HepG2 (cell line): ENCODE data around the gene MTHFR. TPM values are rescaled to one million over a fixed set of nuclear protein-coding genes. Genes with fewer than 3 reads are reported as not detected.

Source experiments
- CHCHD3 ChIP-seq: sonication (generic); formaldehyde crosslinking; IDR thresholded peaks from 2 replicates; pipeline ENCODE4 v1.8.0; 2022; ENCODE audit warnings: mild to moderate bottlenecking, missing genetic modification reagents, moderate library complexity
- DMAP1 ChIP-seq: IDR thresholded peaks from 2 replicates; pipeline ENCODE4 v1.6.1; 2016
- ESRRA ChIP-seq: sonication (generic); formaldehyde crosslinking; IDR thresholded peaks from 2 replicates; pipeline ENCODE4 v1.5.1; 2020; ENCODE audit warnings: mild to moderate bottlenecking, low read depth, missing genetic modification reagents
- ETV6 ChIP-seq: sonication (generic); formaldehyde crosslinking; conservative IDR thresholded peaks from 2 replicates; pipeline ENCODE4 v1.4.0; 2020; ENCODE audit warnings: missing genetic modification reagents
- FOXO1 ChIP-seq: sonication (generic); formaldehyde crosslinking; IDR thresholded peaks from 2 replicates; pipeline ENCODE4 v1.4.0; 2020; ENCODE audit warnings: missing genetic modification reagents
- GATAD2A ChIP-seq: IDR thresholded peaks from 2 replicates; pipeline ENCODE4 v1.6.1; 2016
- GPN1 ChIP-seq: sonication (generic); formaldehyde crosslinking; IDR thresholded peaks from 2 replicates; pipeline ENCODE4 v1.5.1; 2020; ENCODE audit warnings: missing genetic modification reagents, borderline replicate concordance
- HOXA3 ChIP-seq: sonication (generic); formaldehyde crosslinking; IDR thresholded peaks from 2 replicates; pipeline ENCODE4 v1.5.0; 2020; ENCODE audit warnings: missing genetic modification reagents
- KLF15 ChIP-seq: sonication (generic); formaldehyde crosslinking; IDR thresholded peaks from 2 replicates; pipeline ENCODE4 v1.8.1; 2023; ENCODE audit warnings: borderline replicate concordance, mild to moderate bottlenecking, inconsistent platforms, missing genetic modification reagents, mixed read lengths
- NAIF1 ChIP-seq: sonication (generic); formaldehyde crosslinking; IDR thresholded peaks from 2 replicates; pipeline ENCODE4 v1.5.0; 2020; ENCODE audit warnings: mild to moderate bottlenecking, missing genetic modification reagents, borderline replicate concordance
- NR2F2 ChIP-seq: IDR thresholded peaks from 2 replicates; pipeline ENCODE4 v1.6.1; 2012; ENCODE audit warnings: low read depth, inconsistent platforms, borderline replicate concordance
- SAFB2 ChIP-seq: sonication (generic); formaldehyde crosslinking; IDR thresholded peaks from 2 replicates; pipeline ENCODE4 v1.5.1; 2020; ENCODE audit warnings: missing genetic modification reagents, low read depth, mild to moderate bottlenecking, borderline replicate concordance
- SCMH1 ChIP-seq: sonication (generic); formaldehyde crosslinking; IDR thresholded peaks from 2 replicates; pipeline ENCODE4 v1.9.0; 2021; ENCODE audit warnings: missing genetic modification reagents, mild to moderate bottlenecking, borderline replicate concordance
- SIN3A ChIP-seq: IDR thresholded peaks from 2 replicates; pipeline ENCODE4 v1.6.1; 2011; ENCODE audit warnings: low read depth, mild to moderate bottlenecking, control low read depth, low read length, borderline replicate concordance
- TCF7 ChIP-seq: sonication (generic); IDR thresholded peaks from 2 replicates; pipeline ENCODE4 v1.6.1; 2016; ENCODE audit warnings: antibody characterized with exemption, low read depth
- ZNF234 ChIP-seq: sonication (generic); formaldehyde crosslinking; conservative IDR thresholded peaks from 2 replicates; pipeline ENCODE4 v1.5.1; 2020; ENCODE audit warnings: mild to moderate bottlenecking, missing genetic modification reagents
- ZNF24 ChIP-seq: fragments of 450-650 bp; IDR thresholded peaks from 2 replicates; pipeline ENCODE4 v1.6.1; 2017; ENCODE audit warnings: antibody characterized with exemption, mild to moderate bottlenecking
- ZNF264 ChIP-seq: sonication (generic); formaldehyde crosslinking; IDR thresholded peaks from 2 replicates; pipeline ENCODE4 v1.4.0; 2020; ENCODE audit warnings: missing genetic modification reagents
- ZNF282 ChIP-seq: fragments of 450-650 bp; IDR thresholded peaks from 2 replicates; pipeline ENCODE4 v1.6.1; 2018; ENCODE audit not compliant: partially characterized antibody
- ZNF468 ChIP-seq: sonication (generic); formaldehyde crosslinking; IDR thresholded peaks from 2 replicates; pipeline ENCODE4 v1.8.0; 2022; ENCODE audit warnings: mild to moderate bottlenecking, moderate library complexity, missing genetic modification reagents
- ZNF7 ChIP-seq: IDR thresholded peaks from 2 replicates; pipeline ENCODE4 v1.6.1; 2016; ENCODE audit warnings: missing biosample characterization, missing genetic modification reagents
- ZNF746 ChIP-seq: sonication (generic); formaldehyde crosslinking; IDR thresholded peaks from 2 replicates; pipeline ENCODE4 v1.8.0; 2022; ENCODE audit warnings: mild to moderate bottlenecking, missing genetic modification reagents
- ZSCAN29 ChIP-seq: sonication (generic); formaldehyde crosslinking; conservative IDR thresholded peaks from 2 replicates; pipeline ENCODE4 v1.4.0; 2020; ENCODE audit warnings: mild to moderate bottlenecking, missing genetic modification reagents
- polyA plus RNA-seq, 8 experiments: library from polyadenylated mRNA; depleted of rRNA in 3 of 8; stranded (reverse) in 7 of 8; unstranded in 1 of 8; fragments of >200 nt; fragmentation: Illumina TruSeq in 4 of 8; extraction: Trizol in 4 of 8; gene quantifications; 2 replicates each; pipeline versions ENCODE4 v1.2.1 to v1.2.3, GENCODE V29; 2011 to 2016; ENCODE audit warnings: low read depth in 4 of 8, missing spikeins in 1 of 8, mixed read lengths in 1 of 8; ENCODE audit not compliant: insufficient read depth in 1 of 8
- total RNA-seq, 5 experiments: library from RNA; depleted of rRNA; stranded (reverse); fragments of >200 nt; fragmentation: Illumina TruSeq; extraction: Trizol; gene quantifications; 2 replicates each; pipeline ENCODE4 v1.2.3, GENCODE V29; 2016; ENCODE audit warnings: low read depth in 1 of 5
- TF ChIP-seq, protein P1 (sequence below): conservative IDR thresholded peaks from 2 replicates; pipeline ENCODE4 v1.6.1; 2018; ENCODE audit warnings: missing genetic modification reagents
- TF ChIP-seq, protein P2 (sequence below): IDR thresholded peaks from 2 replicates; pipeline ENCODE4 v1.6.1; 2016; ENCODE audit warnings: mild to moderate bottlenecking
- TF ChIP-seq, protein P3 (sequence below): sonication (generic); formaldehyde crosslinking; IDR thresholded peaks from 2 replicates; pipeline ENCODE4 v1.4.0; 2020; ENCODE audit warnings: missing genetic modification reagents

The MTHFR gene
- total and polyA plus RNA-seq, 2 of the 13 experiments (the other 11 are each of a cell fraction or from before 2014, with no cell fraction given) = 3.8 to 8.2 TPM

DNA sequence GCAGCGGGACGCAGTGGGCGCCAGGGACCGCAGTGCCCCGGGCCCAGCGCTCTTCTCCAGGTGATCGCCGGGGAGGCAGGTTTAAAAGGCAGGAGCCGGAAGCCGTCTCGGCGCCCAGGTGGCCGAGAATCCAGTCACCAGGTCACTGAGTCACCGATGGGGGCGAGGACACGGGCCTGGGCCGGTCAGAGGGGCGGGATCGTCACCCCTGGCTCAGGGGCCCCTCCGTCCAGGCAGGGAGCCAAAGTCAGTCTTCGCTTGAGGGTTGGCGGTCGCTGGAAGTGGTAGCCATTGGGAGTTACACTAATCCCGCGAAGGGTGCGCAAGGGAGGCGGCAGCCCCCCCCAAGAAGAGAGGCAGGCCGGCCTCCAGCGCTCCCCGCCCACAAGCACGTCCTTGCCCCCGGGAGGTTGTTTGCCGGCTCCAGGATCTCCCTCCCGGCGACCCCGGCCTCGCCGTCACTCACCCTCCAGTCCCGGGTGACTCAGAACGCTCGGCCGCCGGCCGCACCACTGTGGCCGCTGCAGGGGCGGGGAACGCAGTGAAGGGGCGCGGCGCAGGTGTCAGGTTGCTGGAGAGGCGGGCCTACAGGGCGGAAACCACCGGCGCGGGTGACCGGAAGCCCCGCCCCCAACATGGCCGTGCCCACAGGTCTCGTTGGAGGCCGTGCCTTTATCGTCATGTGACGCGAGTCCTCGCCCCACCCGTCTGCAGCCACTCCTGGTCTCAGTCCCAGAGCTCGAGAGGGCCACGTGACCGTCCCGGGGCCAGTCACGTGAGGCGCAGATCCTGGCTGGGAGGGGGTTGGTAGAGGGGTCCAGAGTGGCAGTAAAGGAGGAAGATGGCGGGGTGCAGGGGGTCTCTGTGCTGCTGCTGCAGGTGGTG lies at the start of gene MTHFR, which contains the start of gene CLCN6 (continued):
- TF ChIP-seq, protein P1, sequence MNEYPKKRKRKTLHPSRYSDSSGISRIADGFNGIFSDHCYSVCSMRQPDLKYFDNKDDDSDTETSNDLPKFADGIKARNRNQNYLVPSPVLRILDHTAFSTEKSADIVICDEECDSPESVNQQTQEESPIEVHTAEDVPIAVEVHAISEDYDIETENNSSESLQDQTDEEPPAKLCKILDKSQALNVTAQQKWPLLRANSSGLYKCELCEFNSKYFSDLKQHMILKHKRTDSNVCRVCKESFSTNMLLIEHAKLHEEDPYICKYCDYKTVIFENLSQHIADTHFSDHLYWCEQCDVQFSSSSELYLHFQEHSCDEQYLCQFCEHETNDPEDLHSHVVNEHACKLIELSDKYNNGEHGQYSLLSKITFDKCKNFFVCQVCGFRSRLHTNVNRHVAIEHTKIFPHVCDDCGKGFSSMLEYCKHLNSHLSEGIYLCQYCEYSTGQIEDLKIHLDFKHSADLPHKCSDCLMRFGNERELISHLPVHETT (CRISPR knock-in tag) = peak; percentile 63
- no peak for TF ChIP-seq ZSCAN29
- peak; percentile 83 for TF ChIP-seq ZNF746 (CRISPR knock-in tag)
- no peak for TF ChIP-seq ZNF7 (CRISPR knock-in tag)
- peak; percentile 34; the same call in 1 of the 2 replicates for TF ChIP-seq FOXO1 (CRISPR knock-in tag)
- TF ChIP-seq KLF15 (CRISPR knock-in tag) = no peak
- peak; percentile 92; the same call in 1 of the 2 replicates for TF ChIP-seq ZNF234 (CRISPR knock-in tag)
- peak; percentile 68 for TF ChIP-seq GATAD2A (CRISPR knock-in tag)
- TF ChIP-seq, protein P2, sequence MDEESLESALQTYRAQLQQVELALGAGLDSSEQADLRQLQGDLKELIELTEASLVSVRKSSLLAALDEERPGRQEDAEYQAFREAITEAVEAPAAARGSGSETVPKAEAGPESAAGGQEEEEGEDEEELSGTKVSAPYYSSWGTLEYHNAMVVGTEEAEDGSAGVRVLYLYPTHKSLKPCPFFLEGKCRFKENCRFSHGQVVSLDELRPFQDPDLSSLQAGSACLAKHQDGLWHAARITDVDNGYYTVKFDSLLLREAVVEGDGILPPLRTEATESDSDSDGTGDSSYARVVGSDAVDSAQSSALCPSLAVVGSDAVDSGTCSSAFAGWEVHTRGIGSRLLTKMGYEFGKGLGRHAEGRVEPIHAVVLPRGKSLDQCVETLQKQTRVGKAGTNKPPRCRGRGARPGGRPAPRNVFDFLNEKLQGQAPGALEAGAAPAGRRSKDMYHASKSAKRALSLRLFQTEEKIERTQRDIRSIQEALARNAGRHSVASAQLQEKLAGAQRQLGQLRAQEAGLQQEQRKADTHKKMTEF = peak; percentile 87
- TF ChIP-seq SCMH1 (CRISPR knock-in tag) = no peak
- TF ChIP-seq DMAP1 (CRISPR knock-in tag) = peak; percentile 76; the same call in 1 of the 2 replicates
- peak; percentile 89 for TF ChIP-seq NAIF1 (CRISPR knock-in tag)
- no peak for TF ChIP-seq ZNF24
- TF ChIP-seq ZNF264 (CRISPR knock-in tag) = peak; percentile 80
- TF ChIP-seq TCF7 = no peak
- TF ChIP-seq ESRRA (CRISPR knock-in tag) = no peak
- no peak for TF ChIP-seq ZNF282
- TF ChIP-seq GPN1 (CRISPR knock-in tag) = no peak
- no peak; the same call in 1 of the 2 replicates for TF ChIP-seq ZNF468 (CRISPR knock-in tag)
- TF ChIP-seq, protein P3, sequence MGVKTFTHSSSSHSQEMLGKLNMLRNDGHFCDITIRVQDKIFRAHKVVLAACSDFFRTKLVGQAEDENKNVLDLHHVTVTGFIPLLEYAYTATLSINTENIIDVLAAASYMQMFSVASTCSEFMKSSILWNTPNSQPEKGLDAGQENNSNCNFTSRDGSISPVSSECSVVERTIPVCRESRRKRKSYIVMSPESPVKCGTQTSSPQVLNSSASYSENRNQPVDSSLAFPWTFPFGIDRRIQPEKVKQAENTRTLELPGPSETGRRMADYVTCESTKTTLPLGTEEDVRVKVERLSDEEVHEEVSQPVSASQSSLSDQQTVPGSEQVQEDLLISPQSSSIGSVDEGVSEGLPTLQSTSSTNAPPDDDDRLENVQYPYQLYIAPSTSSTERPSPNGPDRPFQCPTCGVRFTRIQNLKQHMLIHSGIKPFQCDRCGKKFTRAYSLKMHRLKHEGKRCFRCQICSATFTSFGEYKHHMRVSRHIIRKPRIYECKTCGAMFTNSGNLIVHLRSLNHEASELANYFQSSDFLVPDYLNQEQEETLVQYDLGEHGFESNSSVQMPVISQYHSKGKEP (CRISPR knock-in tag) = 0 out of 2 replicates have a peak, but pooled peaks have one; percentile 1
- TF ChIP-seq HOXA3 (CRISPR knock-in tag) = peak; percentile 90
- 0 out of 2 replicates have a peak, but pooled peaks have one; percentile 22 for TF ChIP-seq SAFB2 (CRISPR knock-in tag)
- TF ChIP-seq NR2F2 = no peak
- TF ChIP-seq CHCHD3 (CRISPR knock-in tag) = 0 out of 2 replicates have a peak, but pooled peaks have one; percentile 44
- peak; percentile 83 for TF ChIP-seq SIN3A
- TF ChIP-seq ETV6 (CRISPR knock-in tag) = peak; percentile 23
